ENCODE measurements around the gene ZNRF3. TPM values are rescaled to one million over a fixed set of nuclear protein-coding genes. Genes with fewer than 3 reads are reported as not detected.

Gene ZNRF3
- total RNA-seq, 1 donor from 2014 or later: 18.5 TPM

DNA sequence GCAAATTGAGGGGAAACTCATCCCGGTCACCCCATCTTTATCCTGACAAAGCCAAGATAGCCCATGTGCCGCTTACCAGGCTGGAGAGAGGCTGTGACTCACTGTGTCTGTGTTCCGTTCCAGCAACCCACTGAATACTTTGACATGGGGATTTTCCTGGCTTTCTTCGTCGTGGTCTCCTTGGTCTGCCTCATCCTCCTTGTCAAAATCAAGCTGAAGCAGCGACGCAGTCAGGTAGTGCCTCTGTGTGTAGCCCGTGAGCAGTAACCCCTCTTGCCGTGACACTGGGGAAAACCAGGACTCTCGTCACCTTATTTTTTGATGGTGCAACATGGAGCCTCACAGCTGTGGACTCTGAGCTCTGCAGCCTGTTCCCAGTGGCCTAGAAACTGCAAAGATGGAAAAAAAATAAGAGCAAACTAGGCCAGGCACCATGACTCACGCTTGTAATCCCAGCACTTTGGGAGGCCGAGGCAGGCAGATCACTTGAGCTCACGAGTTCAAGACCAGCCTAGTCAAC lies 161.3 kb downstream of the ZNRF3 start:
- H3K27ac Mint-ChIP-seq (ENCODE audit: unreplicated experiment): no peak overlapping the region

GRCh38 chr22:29048822-29049654 lies 165.7 kb downstream of the ZNRF3 start:
- Mint-ChIP-seq H3K4me1 (no peaks in the 10 kb centered on the region), H3K27ac (ENCODE audit: unreplicated experiment) (peak overlapping the region; percentile 14), H3K4me3 (no peak overlapping the region), H3K27me3 (ENCODE audit: low read depth) (no peaks in the 10 kb centered on the region), H3K36me3 (ENCODE audit: low read depth) (peaks cover 4% of the 10 kb centered on the region), H3K9me3 (no peaks in the 10 kb centered on the region)
- TF ChIP-seq CTCF (conservative IDR thresholded peaks at IDR 0.05): no peak
- no peak for DNase-seq (ENCODE audit: low read depth, low spot score)

More for the DNA sequence above, 161.3 kb downstream of the ZNRF3 start:
- Mint-ChIP-seq H3K36me3 (ENCODE audit: low read depth) (peaks cover 3% of the 10 kb centered on the region), H3K4me3 (no peak overlapping the region), H3K9me3 (no peaks in the 10 kb centered on the region), H3K4me1 (peaks cover 7% of the 10 kb centered on the region), H3K27me3 (ENCODE audit: low read depth) (no peaks in the 10 kb centered on the region)
- DNase-seq (ENCODE audit: low read depth, low spot score): no peak
- no peak for TF ChIP-seq CTCF (conservative IDR thresholded peaks at IDR 0.05)

DNA sequence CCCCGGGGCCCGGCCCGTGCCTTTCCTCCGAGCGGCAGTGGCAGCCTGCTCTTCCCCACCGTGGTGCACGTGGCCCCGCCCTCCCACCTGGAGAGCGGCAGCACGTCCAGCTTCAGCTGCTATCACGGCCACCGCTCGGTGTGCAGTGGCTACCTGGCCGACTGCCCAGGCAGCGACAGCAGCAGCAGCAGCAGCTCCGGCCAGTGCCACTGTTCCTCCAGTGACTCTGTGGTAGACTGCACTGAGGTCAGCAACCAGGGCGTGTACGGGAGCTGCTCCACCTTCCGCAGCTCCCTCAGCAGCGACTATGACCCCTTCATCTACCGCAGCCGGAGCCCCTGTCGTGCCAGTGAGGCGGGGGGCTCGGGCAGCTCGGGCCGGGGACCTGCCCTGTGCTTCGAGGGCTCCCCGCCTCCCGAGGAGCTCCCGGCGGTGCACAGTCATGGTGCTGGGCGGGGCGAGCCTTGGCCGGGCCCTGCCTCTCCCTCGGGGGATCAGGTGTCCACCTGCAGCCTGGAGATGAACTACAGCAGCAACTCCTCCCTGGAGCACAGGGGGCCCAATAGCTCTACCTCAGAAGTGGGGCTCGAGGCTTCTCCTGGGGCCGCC lies 166.4 kb downstream of the ZNRF3 start:
- no peaks in the 10 kb centered on the region for H3K27me3 Mint-ChIP-seq (ENCODE audit: low read depth)
- H3K4me1 Mint-ChIP-seq: peaks cover 2% of the 10 kb centered on the region
- H3K4me3 Mint-ChIP-seq: no peak overlapping the region
- H3K9me3 Mint-ChIP-seq: no peaks in the 10 kb centered on the region
- H3K36me3 Mint-ChIP-seq (ENCODE audit: low read depth): peaks cover 4% of the 10 kb centered on the region
- H3K27ac Mint-ChIP-seq (ENCODE audit: unreplicated experiment): no peak overlapping the region
- TF ChIP-seq CTCF (conservative IDR thresholded peaks at IDR 0.05): no peak
- DNase-seq (ENCODE audit: low read depth, low spot score): no peak

DNA sequence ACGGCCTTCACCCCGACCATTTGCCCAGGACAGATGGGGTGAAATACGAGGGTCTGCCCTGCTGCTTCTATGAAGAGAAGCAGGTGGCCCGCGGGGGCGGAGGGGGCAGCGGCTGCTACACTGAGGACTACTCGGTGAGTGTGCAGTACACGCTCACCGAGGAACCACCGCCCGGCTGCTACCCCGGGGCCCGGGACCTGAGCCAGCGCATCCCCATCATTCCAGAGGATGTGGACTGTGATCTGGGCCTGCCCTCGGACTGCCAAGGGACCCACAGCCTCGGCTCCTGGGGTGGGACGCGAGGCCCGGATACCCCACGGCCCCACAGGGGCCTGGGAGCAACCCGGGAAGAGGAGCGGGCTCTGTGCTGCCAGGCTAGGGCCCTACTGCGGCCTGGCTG lies 167.1 kb downstream of the ZNRF3 start:
- DNase-seq (ENCODE audit: low read depth, low spot score): no peak
- no peaks in the 10 kb centered on the region for H3K9me3 Mint-ChIP-seq
- no peak overlapping the region for H3K27ac Mint-ChIP-seq (ENCODE audit: unreplicated experiment)
- no peaks in the 10 kb centered on the region for H3K27me3 Mint-ChIP-seq (ENCODE audit: low read depth)
- no peak for TF ChIP-seq CTCF (conservative IDR thresholded peaks at IDR 0.05)
- H3K36me3 Mint-ChIP-seq (ENCODE audit: low read depth): peaks cover 4% of the 10 kb centered on the region
- peaks cover 9% of the 10 kb centered on the region for H3K4me1 Mint-ChIP-seq
- no peak overlapping the region for H3K4me3 Mint-ChIP-seq

- Mint-ChIP-seq H3K36me3 (ENCODE audit: low read depth) (peaks cover 4% of the 10 kb centered on the region), H3K4me3 (no peak overlapping the region), H3K4me1 (peaks cover 12% of the 10 kb centered on the region), H3K27me3 (ENCODE audit: low read depth) (no peaks in the 10 kb centered on the region), H3K9me3 (no peaks in the 10 kb centered on the region), H3K27ac (ENCODE audit: unreplicated experiment) (no peak overlapping the region)
- no peak for DNase-seq (ENCODE audit: low read depth, low spot score)
- TF ChIP-seq CTCF (conservative IDR thresholded peaks at IDR 0.05): no peak
These were observed 169.8 kb downstream of the ZNRF3 start for GRCh38 chr22:29053048-29053702.

Measured in neural crest cell (in vitro differentiated cells).